GM21515 (cell line): ENCODE data around the gene SDCBP2.
A peak's percentile ranks its signal among the peaks of the same experiment; 100 is the strongest.

Experiments
- ATAC-seq: cut with Tn5 transposase; IDR thresholded peaks from one replicate; pipeline ENCODE4 v1.9.1; 2021; ENCODE audit not compliant: unreplicated experiment

SDCBP2 gene

GRCh38 chr20:1277529-1278322 is 51.2 kb downstream of the SDCBP2 start:
- no peak for ATAC-seq

GRCh38 chr20:1275919-1276318 is 53.0 kb downstream of the SDCBP2 start:
- no peak for ATAC-seq

GRCh38 chr20:1274485-1275311 is 54.2 kb downstream of the SDCBP2 start:
- no peak for ATAC-seq

- ATAC-seq: no peak
These were observed 55.6 kb downstream of the SDCBP2 start for GRCh38 chr20:1273366-1273765.

- ATAC-seq: no peak
These were observed 56.4 kb downstream of the SDCBP2 start for GRCh38 chr20:1272368-1273100.

- ATAC-seq: no peak
These were observed 59.1 kb downstream of the SDCBP2 start for GRCh38 chr20:1269850-1270249.

GRCh38 chr20:1269235-1269634 is 59.7 kb downstream of the SDCBP2 start:
- no peak for ATAC-seq

- no peak for ATAC-seq
These were observed 61.0 kb downstream of the SDCBP2 start for GRCh38 chr20:1267809-1268374.

- no peak for ATAC-seq
These were observed 61.8 kb downstream of the SDCBP2 start for GRCh38 chr20:1267161-1267560.

- ATAC-seq: peak; percentile 59
These were observed 62.6 kb downstream of the SDCBP2 start, which contains the start of gene SNPH for GRCh38 chr20:1266167-1266973. SNPH (plus strand) TSS chr20:1266294; CDS start chr20:1296240, 29,946 bp downstream.

GRCh38 chr20:1265916-1266166 is 63.1 kb downstream of the SDCBP2 start:
- no peak for ATAC-seq

GRCh38 chr20:1265226-1265915 is 63.6 kb downstream of the SDCBP2 start:
- ATAC-seq: no peak

- ATAC-seq: no peak
These were observed 64.2 kb downstream of the SDCBP2 start for GRCh38 chr20:1264727-1265126.

GRCh38 chr20:1263853-1264252 is 65.1 kb downstream of the SDCBP2 start:
- no peak for ATAC-seq
